ENCODE measurements around the gene OR6B1.
"Not testable (repeated sequence)": the region's sequence is repeated elsewhere in the genome, so short reads cannot be mapped to it uniquely, and the experiment has no call there.

Gene OR6B1

DNA sequence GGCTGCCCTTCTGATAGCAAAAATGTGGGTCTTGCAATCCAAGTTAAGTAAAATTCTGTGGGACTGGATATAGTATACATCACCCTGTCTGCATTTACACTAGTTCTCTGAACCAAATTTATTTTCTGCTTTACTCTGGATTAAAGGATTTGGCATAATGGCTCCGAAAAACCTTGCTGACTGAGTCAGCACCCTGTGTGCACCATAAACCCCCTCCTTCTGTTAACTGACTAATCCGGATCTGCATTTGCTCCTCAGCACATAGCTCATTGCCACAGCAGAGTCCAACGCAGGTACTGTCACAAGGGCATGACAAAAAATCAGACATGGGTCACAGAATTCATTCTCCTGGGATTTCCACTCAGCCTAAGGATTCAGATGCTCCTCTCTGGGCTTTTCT is 50.0 kb downstream of the OR6B1 start:
- Mint-ChIP-seq H3K4me3 (no peak overlapping the region), H3K9me3 (no peaks in the 10 kb centered on the region), H3K4me1 (no peaks in the 10 kb centered on the region), H3K36me3 (no peaks in the 10 kb centered on the region), H3K27ac (no peak overlapping the region)
- ATAC-seq (peak; percentile 8), DNase-seq (ENCODE audit: low spot score in 2 of 2) (no peak)

DNA sequence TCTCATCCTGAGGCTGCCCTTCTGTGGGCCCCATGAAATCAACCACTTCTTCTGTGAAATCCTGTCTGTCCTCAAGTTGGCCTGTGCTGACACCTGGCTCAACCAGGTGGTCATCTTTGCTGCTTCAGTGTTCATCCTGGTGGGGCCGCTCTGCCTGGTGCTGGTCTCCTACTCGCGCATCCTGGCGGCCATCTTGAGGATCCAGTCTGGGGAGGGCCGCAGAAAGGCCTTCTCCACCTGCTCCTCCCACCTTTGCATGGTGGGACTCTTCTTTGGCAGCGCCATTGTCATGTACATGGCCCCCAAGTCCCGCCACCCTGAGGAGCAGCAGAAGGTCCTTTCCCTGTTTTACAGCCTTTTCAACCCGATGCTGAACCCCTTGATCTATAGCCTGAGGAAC is 50.8 kb downstream of the OR6B1 start:
- H3K4me1 Mint-ChIP-seq; H3K36me3 Mint-ChIP-seq; H3K4me3 Mint-ChIP-seq; DNase-seq (ENCODE audit: low spot score in 2 of 2); H3K9me3 Mint-ChIP-seq; ATAC-seq; H3K27ac Mint-ChIP-seq: not testable (repeated sequence)

DNA sequence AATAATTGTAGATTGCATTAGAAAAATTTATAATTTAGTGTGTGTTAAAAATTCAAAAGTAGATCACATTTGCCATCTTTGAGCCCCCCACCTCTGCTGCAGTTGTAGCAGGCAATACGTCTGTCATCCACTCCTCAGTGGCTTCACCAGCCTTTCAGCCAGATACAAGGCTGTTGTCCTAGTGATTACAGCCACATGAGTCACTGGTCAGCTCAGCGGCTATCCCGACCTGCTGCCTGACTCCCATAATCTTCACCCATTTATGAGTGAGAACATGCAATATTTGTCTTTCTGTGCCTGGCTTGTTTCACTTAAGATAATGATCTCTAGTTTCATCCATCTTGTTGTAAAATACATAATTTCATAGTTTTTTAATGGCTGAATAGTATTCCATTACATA is 57.8 kb downstream of the OR6B1 start:
- Mint-ChIP-seq H3K27ac (no peak overlapping the region), H3K4me3 (no peak overlapping the region), H3K9me3 (peaks cover 8% of the 10 kb centered on the region), H3K36me3 (no peaks in the 10 kb centered on the region), H3K4me1 (no peaks in the 10 kb centered on the region)
- DNase-seq (ENCODE audit: low spot score in 2 of 2) (no peak), ATAC-seq (no peak)
